GM13977 (cell line): ENCODE data around the gene ZNF418.

ENCODE experiments used
- DNase-seq: peaks from one replicate; pipeline ENCODE4 v3.0.0; 2012; ENCODE audit warnings: low spot score
- in situ Hi-C: fragments of 300-500 bp; cut with MboI; formaldehyde crosslinking; loops from one replicate; pipeline ENCODE4 v1.12.0; 2022; ENCODE audit warnings: low sequenced_read_pairs, low pct_unique_long_range_greater_than_20kb, mixed read lengths, inconsistent platforms; ENCODE audit not compliant: unreplicated experiment
- TF ChIP-seq, protein P1 (sequence below): IDR thresholded peaks from 2 replicates; pipeline ENCODE4 v1.5.1; 2012; ENCODE audit warnings: mild to moderate bottlenecking, control low read depth; ENCODE audit not compliant: insufficient read depth; ENCODE audit errors: extremely low read depth, missing control alignments

ZNF418 gene

DNA sequence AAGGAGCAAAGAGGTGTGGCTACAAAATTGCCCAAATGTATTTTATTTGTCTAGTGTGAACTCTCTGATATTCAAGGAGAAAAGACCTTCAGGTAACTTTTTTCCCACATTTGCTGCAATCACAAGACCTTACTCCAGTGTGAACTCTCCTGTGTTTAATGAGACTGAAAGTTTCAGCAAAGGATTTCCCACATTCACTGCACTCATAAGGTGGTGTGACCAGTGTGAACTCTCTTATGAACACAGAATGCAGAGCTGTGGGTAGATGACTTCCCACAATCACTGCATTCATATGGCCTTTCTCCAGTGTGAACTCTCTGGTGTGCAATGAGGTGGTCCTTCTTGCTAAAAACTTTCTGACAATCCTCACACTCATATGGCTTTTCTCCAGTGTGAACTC is 62.8 kb downstream of the ZNF418 start:
- TF ChIP-seq, protein P1, sequence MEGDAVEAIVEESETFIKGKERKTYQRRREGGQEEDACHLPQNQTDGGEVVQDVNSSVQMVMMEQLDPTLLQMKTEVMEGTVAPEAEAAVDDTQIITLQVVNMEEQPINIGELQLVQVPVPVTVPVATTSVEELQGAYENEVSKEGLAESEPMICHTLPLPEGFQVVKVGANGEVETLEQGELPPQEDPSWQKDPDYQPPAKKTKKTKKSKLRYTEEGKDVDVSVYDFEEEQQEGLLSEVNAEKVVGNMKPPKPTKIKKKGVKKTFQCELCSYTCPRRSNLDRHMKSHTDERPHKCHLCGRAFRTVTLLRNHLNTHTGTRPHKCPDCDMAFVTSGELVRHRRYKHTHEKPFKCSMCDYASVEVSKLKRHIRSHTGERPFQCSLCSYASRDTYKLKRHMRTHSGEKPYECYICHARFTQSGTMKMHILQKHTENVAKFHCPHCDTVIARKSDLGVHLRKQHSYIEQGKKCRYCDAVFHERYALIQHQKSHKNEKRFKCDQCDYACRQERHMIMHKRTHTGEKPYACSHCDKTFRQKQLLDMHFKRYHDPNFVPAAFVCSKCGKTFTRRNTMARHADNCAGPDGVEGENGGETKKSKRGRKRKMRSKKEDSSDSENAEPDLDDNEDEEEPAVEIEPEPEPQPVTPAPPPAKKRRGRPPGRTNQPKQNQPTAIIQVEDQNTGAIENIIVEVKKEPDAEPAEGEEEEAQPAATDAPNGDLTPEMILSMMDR: no peak
- no peak for DNase-seq
- in situ Hi-C loops: no loop called here
